PC-9 (cell line): ENCODE results near the gene HPCAL1.

Source experiments
- CTCF ChIP-seq: fragments of 200-600 bp; sonication (generic); conservative IDR thresholded peaks from 2 replicates; pipeline ENCODE4 v1.6.1; 2017; ENCODE audit warnings: mixed run types, antibody characterized with exemption, mild to moderate bottlenecking, moderate library complexity
- EZH2 ChIP-seq: fragments of 200-600 bp; sonication (generic); IDR thresholded peaks from 2 replicates; pipeline ENCODE4 v1.8.0; 2017; ENCODE audit warnings: antibody characterized with exemption, low read depth

GRCh38 chr2:10343191-10343590 is 40.5 kb downstream of the HPCAL1 start:
- TF ChIP-seq CTCF, result no peak
- no peak for TF ChIP-seq EZH2
